ENCODE data around the gene IL4R.
"Not testable (repeated sequence)": the region's sequence is repeated elsewhere in the genome, so short reads cannot be mapped to it uniquely, and the experiment has no call there.

IL4R gene

GRCh38 chr16:27389272-27389961 is 75.6 kb downstream of the IL4R start:
- no peak overlapping the region for H3K4me3 ChIP-seq (ENCODE audit: low read depth, low read length)
- no peak for DNase-seq (ENCODE audit: low read depth)
- no peak for TF ChIP-seq CTCF (IDR thresholded peaks at IDR 0.05; ENCODE audit: control insufficient read depth, extremely low read depth, insufficient read depth)

GRCh38 chr16:27390151-27390550 is 76.4 kb downstream of the IL4R start:
- no peak for TF ChIP-seq CTCF (IDR thresholded peaks at IDR 0.05; ENCODE audit: control insufficient read depth, extremely low read depth, insufficient read depth)
- H3K4me3 ChIP-seq (ENCODE audit: low read depth, low read length), result no peak overlapping the region
- no peak for DNase-seq (ENCODE audit: low read depth)

- no peak overlapping the region for H3K4me3 ChIP-seq (ENCODE audit: low read depth, low read length)
- no peak for DNase-seq (ENCODE audit: low read depth)
- no peak for TF ChIP-seq CTCF (IDR thresholded peaks at IDR 0.05; ENCODE audit: control insufficient read depth, extremely low read depth, insufficient read depth)
These were observed 78.9 kb downstream of the IL4R start for GRCh38 chr16:27392671-27393070.

- no peak overlapping the region for H3K4me3 ChIP-seq (ENCODE audit: low read depth, low read length)
- no peak for DNase-seq (ENCODE audit: low read depth)
- no peak for TF ChIP-seq CTCF (IDR thresholded peaks at IDR 0.05; ENCODE audit: control insufficient read depth, extremely low read depth, insufficient read depth)
These were observed 80.7 kb downstream of the IL4R start for GRCh38 chr16:27394516-27394915.

GRCh38 chr16:27398341-27398893 is 84.6 kb downstream of the IL4R start:
- DNase-seq (ENCODE audit: low read depth); H3K4me3 ChIP-seq (ENCODE audit: low read depth, low read length): not testable (repeated sequence)

- DNase-seq (ENCODE audit: low read depth), result no peak
- no peak overlapping the region for H3K4me3 ChIP-seq (ENCODE audit: low read depth, low read length)
- TF ChIP-seq CTCF (IDR thresholded peaks at IDR 0.05; ENCODE audit: control insufficient read depth, extremely low read depth, insufficient read depth), result no peak
These were observed 85.4 kb downstream of the IL4R start for GRCh38 chr16:27398894-27399853.

GRCh38 chr16:27399969-27400368 is 86.2 kb downstream of the IL4R start:
- no peak for DNase-seq (ENCODE audit: low read depth)
- no peak overlapping the region for H3K4me3 ChIP-seq (ENCODE audit: low read depth, low read length)
- no peak for TF ChIP-seq CTCF (IDR thresholded peaks at IDR 0.05; ENCODE audit: control insufficient read depth, extremely low read depth, insufficient read depth)

All from LNCaP clone FGC (cell line).